Endothelial cell of umbilical vein (primary cell): ENCODE results near the gene RRP8. TPM values are rescaled to one million over a fixed set of nuclear protein-coding genes. Genes with fewer than 3 reads are reported as not detected.

Experiments
- BruUV-seq: library from RNA; stranded (reverse); fragments of 400-500 nt; replicated peaks from 2 replicates; lab custom pipeline; 2021; lab: Mats Ljungman, UMichigan
- CTCF ChIA-PET: fragments of 300-600, 350-600 bp; sonication (Branson Sonifier 250); formaldehyde crosslinking; loops from one replicate; lab custom pipeline; 2021; ENCODE audit warnings: antibody characterized with exemption, inconsistent platforms; lab: Charles Lee
- POLR2A ChIA-PET: fragments of 300-600, 350-600 bp; sonication (Branson Sonifier 250); formaldehyde crosslinking; loops from one replicate; lab custom pipeline; 2021; ENCODE audit warnings: antibody characterized with exemption, inconsistent platforms; lab: Charles Lee
- DNase-seq: peaks from one replicate; pipeline ENCODE4 v3.0.0-alpha.2; 2011; ENCODE audit warnings: low read depth, low spot score
- FAIRE-seq: peaks from 2 replicates; lab custom pipeline; 2011; peaks lifted over from hg19 to GRCh38; lab: Jason Lieb, UNC
- H2AFZ ChIP-seq: 2 replicates; pipeline ENCODE4 v1.6.0; 2012; ENCODE audit warnings: low read depth, low read length, control low read depth, inconsistent platforms
- H3K27ac ChIP-seq: 2 replicates; pipeline ENCODE4 v1.5.1; 2011; ENCODE audit warnings: low read depth, mild to moderate bottlenecking, control low read depth, low read length, moderate library complexity; ENCODE audit not compliant: insufficient read depth
- H3K27me3 ChIP-seq, 2 experiments: 2 replicates each; pipeline versions ENCODE4 v1.6.0 to v1.6.1; 2011; ENCODE audit warnings: low read length in 2 of 2, mixed read lengths in 1 of 2; ENCODE audit not compliant: control insufficient read depth in 2 of 2, insufficient read depth in 2 of 2
- H3K36me3 ChIP-seq, 2 experiments: 2 replicates in 1 of 2; 3 replicates in 1 of 2; pipeline ENCODE4 v1.5.1; 2011; ENCODE audit warnings: low read length in 2 of 2, mild to moderate bottlenecking in 1 of 2, moderate library complexity in 1 of 2; ENCODE audit not compliant: control insufficient read depth in 2 of 2, insufficient read depth in 2 of 2; ENCODE audit errors: extremely low read depth in 1 of 2
- H3K4me1 ChIP-seq: 3 replicates; pipeline ENCODE4 v1.5.1; 2011; ENCODE audit warnings: mild to moderate bottlenecking, low read length; ENCODE audit not compliant: control insufficient read depth, insufficient read depth; ENCODE audit errors: extremely low read depth
- H3K4me2 ChIP-seq: 2 replicates; pipeline ENCODE4 v1.6.1; 2011; ENCODE audit warnings: low read length, control low read depth, mixed read lengths; ENCODE audit not compliant: insufficient read depth
- H3K4me3 ChIP-seq, 3 experiments: fragments of 200-600 bp in 1 of 3; sonication (generic), shearing (Covaris generic) in 1 of 3; replicated peaks in 1 of 3; 2 replicates each; pipeline ENCODE4 v1.5.1; 2011 to 2016; ENCODE audit warnings: control low read depth in 3 of 3, low read length in 3 of 3, mild to moderate bottlenecking in 2 of 3, inconsistent platforms in 1 of 3, low read depth in 1 of 3, moderate library complexity in 1 of 3; ENCODE audit not compliant: insufficient read depth in 1 of 3
- H3K79me2 ChIP-seq: 2 replicates; pipeline ENCODE4 v1.6.0; 2012; ENCODE audit warnings: low read length, inconsistent platforms; ENCODE audit not compliant: control insufficient read depth, insufficient read depth
- H3K9ac ChIP-seq: replicated peaks from 2 replicates; pipeline ENCODE3; 2011; ENCODE audit warnings: low read length, control low read depth; ENCODE audit not compliant: insufficient read depth; ENCODE audit errors: extremely low read depth
- H3K9me1 ChIP-seq: replicated peaks from 3 replicates; pipeline ENCODE4 v1.6.0; 2011; ENCODE audit warnings: mild to moderate bottlenecking, low read length; ENCODE audit not compliant: control insufficient read depth, insufficient read depth; ENCODE audit errors: extremely low read depth
- H3K9me3 ChIP-seq: replicated peaks from 2 replicates; pipeline ENCODE4 v1.5.1; 2012; ENCODE audit warnings: low read length, inconsistent platforms; ENCODE audit not compliant: control insufficient read depth, insufficient read depth
- H4K20me1 ChIP-seq: replicated peaks from 2 replicates; pipeline ENCODE3; 2011; ENCODE audit warnings: mild to moderate bottlenecking, low read length; ENCODE audit not compliant: control insufficient read depth, insufficient read depth; ENCODE audit errors: extremely low read depth
- CTCF ChIP-seq, 2 donors: IDR thresholded peaks; 1 replicate in 1 of 2; 2 replicates in 1 of 2; pipeline ENCODE4 v1.5.1; 2011; ENCODE audit warnings: low read length in 2 of 2, mild to moderate bottlenecking in 2 of 2, moderate library complexity in 2 of 2, control low read depth in 1 of 2, inconsistent platforms in 1 of 2, low read depth in 1 of 2; ENCODE audit not compliant: insufficient read depth in 1 of 2; ENCODE audit errors: extremely low read depth in 1 of 2
- EZH2 ChIP-seq: IDR thresholded peaks from 2 replicates; pipeline ENCODE4 v1.6.1; 2012; ENCODE audit warnings: borderline replicate concordance, low read depth, mild to moderate bottlenecking, moderate library complexity, low read length, inconsistent platforms; ENCODE audit not compliant: severe bottlenecking
- FOS ChIP-seq: IDR thresholded peaks from 2 replicates; pipeline ENCODE4 v1.6.1; 2011; ENCODE audit warnings: mild to moderate bottlenecking, low read length, moderate library complexity, borderline replicate concordance; ENCODE audit not compliant: insufficient read depth
- GATA2 ChIP-seq: IDR thresholded peaks from 2 replicates; pipeline ENCODE4 v1.7.0; 2011; ENCODE audit warnings: low read depth, mild to moderate bottlenecking, moderate library complexity, mixed read lengths, low read length; ENCODE audit not compliant: insufficient read length, insufficient read depth
- JUN ChIP-seq: IDR thresholded peaks from 2 replicates; pipeline ENCODE4 v1.6.1; 2011; ENCODE audit warnings: borderline replicate concordance, low read depth; ENCODE audit not compliant: insufficient read length, insufficient read depth
- MAX ChIP-seq: IDR thresholded peaks from 2 replicates; pipeline ENCODE4 v1.6.1; 2011; ENCODE audit not compliant: insufficient read depth, insufficient read length
- MYC ChIP-seq: IDR thresholded peaks from one replicate; pipeline ENCODE4 v1.6.1; 2011; ENCODE audit warnings: mild to moderate bottlenecking, low read depth, low read length
- POLR2A ChIP-seq: IDR thresholded peaks from 2 replicates; pipeline ENCODE4 v1.6.1; 2012; ENCODE audit warnings: low read depth, mild to moderate bottlenecking, control low read depth, low read length
- POLR2AphosphoS5 ChIP-seq: IDR thresholded peaks from 2 replicates; pipeline ENCODE4 v1.6.1; 2012; ENCODE audit warnings: low read depth, mild to moderate bottlenecking, control low read depth, low read length, moderate library complexity; ENCODE audit not compliant: insufficient read depth
- dilution Hi-C: fragments of 300-500 bp; cut with MboI; formaldehyde crosslinking; loops from one replicate; pipeline ENCODE4 v1.15.0; 2019; ENCODE audit warnings: low sequenced_read_pairs; ENCODE audit not compliant: extremely low pct_ligation_motif_present
- intact Hi-C: fragments of 100-400 bp; cut with micrococcal nuclease; formaldehyde crosslinking; loops from one replicate; pipeline ENCODE4 v1.10.0; 2022
- polyA plus RNA-seq, 4 experiments: library from polyadenylated mRNA; depleted of rRNA in 3 of 4; stranded (reverse) in 3 of 4; unstranded in 1 of 4; fragments of >200 nt; gene quantifications; 2 replicates each; pipeline versions ENCODE4 v1.2.1 to v1.2.3, GENCODE V29; 2011 to 2012; ENCODE audit warnings: missing spikeins in 1 of 4
- total RNA-seq: library from RNA; stranded (reverse); gene quantifications from 2 replicates; pipeline ENCODE4 v1.2.3, GENCODE V29; 2021

Gene RRP8
- total and polyA plus RNA-seq, 2 donors (not counting 3 experiments of a cell fraction or from before 2014, with no cell fraction given), result 6.4 to 19.4 TPM

DNA sequence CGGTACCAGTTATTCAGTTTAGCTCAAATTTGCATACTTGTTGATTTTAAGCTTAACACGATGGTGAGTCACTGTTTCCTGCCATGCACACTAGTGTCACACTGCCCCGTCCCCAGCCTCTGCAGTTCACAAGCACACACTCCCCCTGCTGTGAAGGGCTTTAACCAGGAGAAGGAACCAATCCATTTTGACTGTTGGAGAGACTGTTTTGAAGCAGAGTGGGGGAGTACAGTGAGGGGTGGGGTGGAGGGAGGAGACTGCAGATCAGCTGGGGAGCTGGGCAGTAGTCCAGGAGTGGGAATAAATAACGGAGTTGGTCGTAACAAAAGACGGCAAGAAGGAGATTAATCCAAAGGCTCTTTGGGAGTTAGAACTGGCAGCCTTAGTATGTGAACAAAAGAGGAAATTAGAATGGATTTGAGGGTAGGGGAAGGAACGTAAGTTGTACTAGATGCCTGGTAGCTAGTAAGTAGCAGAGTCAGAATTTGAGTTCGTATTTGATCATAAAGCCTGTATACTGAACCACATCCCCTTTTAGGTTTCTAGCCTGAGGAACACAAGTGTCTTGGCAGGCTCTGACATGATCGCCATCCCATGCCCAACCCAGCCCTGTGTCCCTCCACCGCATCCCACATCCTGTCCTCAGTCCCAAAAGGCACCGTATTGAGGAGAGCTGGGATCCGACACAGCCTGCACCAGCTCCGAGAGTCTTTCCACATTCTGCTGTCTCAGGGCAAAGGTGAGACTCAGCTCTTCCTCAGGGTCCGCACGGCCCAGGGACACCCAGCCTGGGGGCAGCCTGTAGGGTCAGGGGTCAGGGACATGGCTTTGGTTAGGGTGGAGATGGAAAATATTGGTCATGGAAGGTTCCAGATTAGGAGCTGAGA is 14.9 kb upstream of the RRP8 start:
- H3K9me1 ChIP-seq, result no peaks in the 10 kb centered on the region

More for the DNA sequence above, 14.9 kb upstream of the RRP8 start:
- Histone ChIP-seq H3K36me3 (peaks cover 8 to 16% of the 10 kb centered on the region in 2 experiments), H3K4me2 (peak overlapping the region; percentile 80), H3K9ac (peak overlapping the region; percentile 78), H3K4me3 (peak overlapping the region; percentile 26 to 88 (median 87)), H3K27ac (peak overlapping the region; percentile 68), H3K27me3 (no peaks in the 10 kb centered on the region), H3K9me3 (no peaks in the 10 kb centered on the region), H2AFZ (no peak overlapping the region), H4K20me1 (no peaks in the 10 kb centered on the region), H3K4me1 (peaks cover 33% of the 10 kb centered on the region), H3K79me2 (peaks cover 7% of the 10 kb centered on the region)
- peak; percentile 96 for FAIRE-seq
- DNase-seq, result peak; percentile 92
- intact Hi-C loops (loop anchor here (1.0 to 5.0 kb wide), 8 partner anchors 14 to 144 kb away; partner anchors contain the start of gene MRPL17), dilution Hi-C loops (no loop called here)
- ChIA-PET POLR2A (interaction anchor here (0.7 to 1.9 kb wide), 10 partner anchors 11 to 995 kb away, joined by 3 to 7 read pairs (median 4); partner anchors contain the start of genes APBB1, ILK and MRPL17), CTCF (interaction anchor here (0.6 to 7.6 kb wide), 26 partner anchors 10 to 240 kb away, joined by 3 to 79 read pairs (median 4); partner anchors contain the start of genes APBB1, ILK, MRPL17 and RRP8)
- TSS peak; percentile 88 for BruUV-seq
- peak in 1 of 2 donors; percentile 15 for TF ChIP-seq CTCF (IDR thresholded peaks at IDR 0.05; ENCODE audit: extremely low read depth in 1 of 2, insufficient read depth in 1 of 2, low read depth in 1 of 2, low read length in 2 of 2)
- TF ChIP-seq FOS, result peak; percentile 84
- TF ChIP-seq POLR2AphosphoS5, result peak; percentile 21
- TF ChIP-seq EZH2, result no peak
- no peak for TF ChIP-seq GATA2
- no peak for TF ChIP-seq MAX
- no peak for TF ChIP-seq MYC
- peak; percentile 51 for TF ChIP-seq POLR2A
- peak; percentile 71 for TF ChIP-seq JUN
